ENCODE results near the gene DOK7. TPM values are rescaled to one million over a fixed set of nuclear protein-coding genes. Genes with fewer than 3 reads are reported as not detected.

DOK7 gene
- total RNA-seq, 2 experiments from 2014 or later: not detected

GRCh38 chr4:3436048-3436797 lies 26.9 kb upstream of the DOK7 start:
- POLR2A ChIA-PET: no interaction called here
- CTCF ChIA-PET: no interaction called here
- H3K36me3 Mint-ChIP-seq (ENCODE audit: low read depth): no peaks in the 10 kb centered on the region
- DNase-seq (peak in 1 of 14 experiments; percentile 9), ATAC-seq (ENCODE audit: poor library complexity) (no peak)
- no peak overlapping the region for H3K4me3 Mint-ChIP-seq
- Histone ChIP-seq H3K27me3 (ENCODE audit: control insufficient read depth in 1 of 2, insufficient read depth in 2 of 2, low read length in 2 of 2) (no peaks in the 10 kb centered on the region), H3K9me3 (ENCODE audit: control insufficient read depth in 1 of 2, insufficient read depth in 1 of 2, low read length in 2 of 2) (no peaks in the 10 kb centered on the region), H3K36me3 (ENCODE audit: insufficient read depth, low read length) (no peaks in the 10 kb centered on the region), H3K4me3 (ENCODE audit: low read length) (no peak overlapping the region), H3K27ac (ENCODE audit: low read depth in 1 of 2, low read length in 2 of 2) (no peak overlapping the region), H3K4me1 (ENCODE audit: insufficient read depth, low read length) (no peaks in the 10 kb centered on the region)
- no peaks in the 10 kb centered on the region for H3K27me3 Mint-ChIP-seq
- no peak for TF ChIP-seq CTCF (IDR thresholded peaks at IDR 0.05)
- no peak overlapping the region for H3K27ac Mint-ChIP-seq
- H3K4me1 Mint-ChIP-seq (ENCODE audit: low read depth): no peaks in the 10 kb centered on the region
- H3K9me3 Mint-ChIP-seq: no peaks in the 10 kb centered on the region
- intact Hi-C loops (cut with DNase I, micrococcal nuclease): no loop called here

GRCh38 chr4:3436798-3437581 lies 26.1 kb upstream of the DOK7 start:
- Histone ChIP-seq H3K27ac (ENCODE audit: low read depth in 1 of 2, low read length in 2 of 2) (no peak overlapping the region), H3K27me3 (ENCODE audit: control insufficient read depth in 1 of 2, insufficient read depth in 2 of 2, low read length in 2 of 2) (no peaks in the 10 kb centered on the region), H3K4me3 (ENCODE audit: low read length) (no peak overlapping the region), H3K4me1 (ENCODE audit: insufficient read depth, low read length) (no peaks in the 10 kb centered on the region), H3K36me3 (ENCODE audit: insufficient read depth, low read length) (no peaks in the 10 kb centered on the region), H3K9me3 (ENCODE audit: control insufficient read depth in 1 of 2, insufficient read depth in 1 of 2, low read length in 2 of 2) (no peaks in the 10 kb centered on the region)
- Mint-ChIP-seq H3K9me3 (no peaks in the 10 kb centered on the region), H3K27me3 (no peaks in the 10 kb centered on the region), H3K4me3 (no peak overlapping the region), H3K4me1 (ENCODE audit: low read depth) (no peaks in the 10 kb centered on the region), H3K36me3 (ENCODE audit: low read depth) (no peaks in the 10 kb centered on the region), H3K27ac (no peak overlapping the region)
- CTCF ChIA-PET: no interaction called here
- ATAC-seq (ENCODE audit: poor library complexity) (no peak), DNase-seq (peak in 2 of 14 experiments; percentile 24 to 46)
- POLR2A ChIA-PET: no interaction called here
- TF ChIP-seq CTCF (IDR thresholded peaks at IDR 0.05): no peak
- intact Hi-C loops (cut with DNase I, micrococcal nuclease): no loop called here

GRCh38 chr4:3437582-3437936 lies 25.5 kb upstream of the DOK7 start:
- no peak for ATAC-seq (ENCODE audit: poor library complexity)
- Mint-ChIP-seq H3K36me3 (ENCODE audit: low read depth) (no peaks in the 10 kb centered on the region), H3K27me3 (no peaks in the 10 kb centered on the region), H3K4me1 (ENCODE audit: low read depth) (no peaks in the 10 kb centered on the region), H3K27ac (no peak overlapping the region), H3K9me3 (no peaks in the 10 kb centered on the region), H3K4me3 (no peak overlapping the region)
- Histone ChIP-seq H3K4me1 (ENCODE audit: insufficient read depth, low read length) (no peaks in the 10 kb centered on the region), H3K27me3 (ENCODE audit: control insufficient read depth in 1 of 2, insufficient read depth in 2 of 2, low read length in 2 of 2) (no peaks in the 10 kb centered on the region), H3K36me3 (ENCODE audit: insufficient read depth, low read length) (no peaks in the 10 kb centered on the region), H3K9me3 (ENCODE audit: control insufficient read depth in 1 of 2, insufficient read depth in 1 of 2, low read length in 2 of 2) (no peaks in the 10 kb centered on the region), H3K4me3 (ENCODE audit: low read length) (no peak overlapping the region), H3K27ac (ENCODE audit: low read depth in 1 of 2, low read length in 2 of 2) (no peak overlapping the region)
- CTCF ChIA-PET: no interaction called here
- DNase-seq: no peak
- intact Hi-C loops (cut with DNase I, micrococcal nuclease): no loop called here
- POLR2A ChIA-PET: no interaction called here
- TF ChIP-seq CTCF (IDR thresholded peaks at IDR 0.05): no peak

Data from CD4-positive, alpha-beta T cell (primary cell).